B cell (primary cell): ENCODE results near the gene ZDHHC17.

Experiments used
- CTCF ChIP-seq: fragments of 200-600 bp; IDR thresholded peaks from one replicate; pipeline ENCODE4 v1.8.0; 2022; ENCODE audit warnings: antibody characterized with exemption, mild to moderate bottlenecking
- EZH2 ChIP-seq: IDR thresholded peaks from 2 replicates; pipeline ENCODE4 v1.6.1; 2012; ENCODE audit warnings: borderline replicate concordance, low read depth, mild to moderate bottlenecking, moderate library complexity, low read length; ENCODE audit not compliant: insufficient read depth, poor library complexity, severe bottlenecking

GRCh38 chr12:76874491-76875190 lies 110.7 kb downstream of the ZDHHC17 start:
- TF ChIP-seq CTCF (no peak), EZH2 (no peak)
